Measurements from ENCODE around the gene ZHX3. TPM values are rescaled to one million over a fixed set of nuclear protein-coding genes. Genes with fewer than 3 reads are reported as not detected.

Gene ZHX3
- total RNA-seq, 4 donors from 2014 or later = 20.1 to 30.0 (median 25.9) TPM

DNA sequence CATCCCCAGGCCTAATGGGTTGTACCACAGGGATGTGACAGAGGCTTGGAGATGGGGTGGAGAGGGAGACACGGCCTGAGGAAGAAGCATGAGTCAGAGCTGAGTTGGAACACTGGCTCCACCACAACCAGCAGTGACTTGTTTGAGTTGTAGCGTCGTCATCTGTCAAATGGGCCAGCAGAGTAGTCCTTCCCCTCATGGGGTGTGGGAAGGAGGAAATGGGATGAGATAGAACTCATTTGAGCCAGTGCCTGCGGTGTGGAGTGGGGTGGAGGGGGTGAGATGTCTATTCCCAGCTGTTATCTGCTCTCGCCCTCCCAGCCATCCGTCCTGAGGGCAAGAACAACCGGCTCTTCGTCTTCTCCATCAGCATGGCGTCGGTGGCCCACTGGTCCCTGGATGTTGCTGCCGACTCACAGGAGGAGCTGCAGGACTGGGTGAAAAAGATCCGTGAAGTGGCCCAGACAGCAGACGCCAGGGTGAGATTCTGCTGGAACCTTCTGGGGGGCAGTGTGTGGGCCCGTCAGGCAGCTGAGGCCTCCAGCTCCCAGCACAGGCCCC, 147.7 kb downstream of the ZHX3 start:
- Histone ChIP-seq H3K36me3 (peaks cover 0 to 66% of the 10 kb centered on the region in 2 donors), H3K27ac (peak overlapping the region in 2 of 4 donors; percentile 68 to 78), H3K4me1 (peaks cover 27 to 32% of the 10 kb centered on the region in 2 donors), H3K4me3 (no peak overlapping the region), H3K27me3 (no peaks in the 10 kb centered on the region), H3K9me3 (no peaks in the 10 kb centered on the region)
- TF ChIP-seq POLR2A (IDR thresholded peaks at IDR 0.05) (no peak), CTCF (IDR thresholded peaks at IDR 0.05 in 4 of 5, conservative IDR thresholded peaks at IDR 0.05 in 1 of 5) (no peak)
- DNase-seq (no peak), ATAC-seq (no peak)
- in situ Hi-C loops (cut with MboI; ENCODE audit: low sequenced_read_pairs in 4 of 4) (loop anchor here (5.0 to 10.0 kb wide), 3 partner anchors 55 to 172 kb away; partner anchors contain the start of gene LPIN3 (in 2 of the 4)), intact Hi-C loops (cut with DNase I; ENCODE audit: low total_unique reads) (loop anchor here (5.0 kb wide), 1 partner anchor 33 kb away; the partner anchor contains the start of gene PLCG1)

GRCh38 chr20:41169162-41169690, 148.3 kb downstream of the ZHX3 start:
- H3K4me3 ChIP-seq = no peak overlapping the region
- no peaks in the 10 kb centered on the region for H3K9me3 ChIP-seq
- peak overlapping the region in 1 of 4 donors; percentile 78 for H3K27ac ChIP-seq
- H3K4me1 ChIP-seq = peaks cover 21 to 26% of the 10 kb centered on the region in 2 donors
- DNase-seq (peak in 1 of 2 donors; percentile 8), ATAC-seq (no peak)
- H3K36me3 ChIP-seq = peaks cover 0 to 67% of the 10 kb centered on the region in 2 donors
- TF ChIP-seq CTCF (IDR thresholded peaks at IDR 0.05 in 4 of 5, conservative IDR thresholded peaks at IDR 0.05 in 1 of 5) (no peak), POLR2A (IDR thresholded peaks at IDR 0.05) (no peak)
- no peaks in the 10 kb centered on the region for H3K27me3 ChIP-seq
- in situ Hi-C loops (cut with MboI; ENCODE audit: low sequenced_read_pairs in 4 of 4) = no loop called here
- intact Hi-C loops (cut with DNase I; ENCODE audit: low total_unique reads) = no loop called here

- Histone ChIP-seq H3K27me3 (no peaks in the 10 kb centered on the region), H3K4me3 (no peak overlapping the region), H3K9me3 (no peaks in the 10 kb centered on the region), H3K36me3 (peaks cover 0 to 67% of the 10 kb centered on the region in 2 donors), H3K27ac (peak overlapping the region in 1 of 4 donors; percentile 25), H3K4me1 (peaks cover 14 to 19% of the 10 kb centered on the region in 2 donors)
- in situ Hi-C loops (cut with MboI; ENCODE audit: low sequenced_read_pairs in 4 of 4) = no loop called here
- ATAC-seq (no peak), DNase-seq (peak in 1 of 2 donors; percentile 5)
- TF ChIP-seq CTCF (IDR thresholded peaks at IDR 0.05 in 4 of 5, conservative IDR thresholded peaks at IDR 0.05 in 1 of 5) (no peak), POLR2A (IDR thresholded peaks at IDR 0.05) (no peak)
- intact Hi-C loops (cut with DNase I; ENCODE audit: low total_unique reads) = no loop called here
Observed at GRCh38 chr20:41168281-41169161, 149.0 kb downstream of the ZHX3 start.

DNA sequence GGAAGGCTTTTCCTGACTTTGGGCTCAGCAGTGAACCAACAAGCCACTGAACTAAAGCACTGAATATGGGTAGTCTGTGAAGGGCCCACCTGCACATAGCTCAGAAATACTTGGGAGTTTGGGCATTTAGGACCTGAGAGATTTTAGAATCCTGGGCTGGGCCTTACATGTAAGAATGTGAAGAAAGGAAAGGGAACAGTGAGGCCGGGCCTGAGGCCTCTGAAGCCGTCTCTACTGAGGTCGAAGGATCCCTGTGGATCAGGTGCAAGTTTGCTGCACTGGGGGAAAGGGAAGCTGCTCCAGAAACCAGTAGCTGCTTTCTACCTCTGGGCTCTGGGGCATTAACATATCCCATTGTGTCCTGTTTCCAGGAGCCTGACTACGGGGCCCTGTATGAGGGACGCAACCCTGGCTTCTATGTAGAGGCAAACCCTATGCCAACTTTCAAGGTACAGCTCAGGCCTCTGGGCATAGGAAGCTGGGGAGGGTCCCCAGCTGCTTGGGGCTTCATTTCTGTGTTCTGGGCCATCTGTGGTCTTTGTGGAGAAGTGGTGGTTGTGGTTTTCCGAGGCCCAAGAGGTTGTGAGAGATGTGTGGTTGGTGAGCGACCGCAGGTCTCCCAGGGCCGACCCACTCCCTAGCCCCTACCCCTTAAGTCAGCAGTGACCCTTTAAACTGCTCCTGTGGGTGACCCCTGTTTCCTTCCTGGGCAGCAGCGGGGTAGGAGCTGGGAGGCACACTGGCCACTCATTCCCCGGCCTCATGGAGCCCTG, 149.9 kb downstream of the ZHX3 start:
- peaks cover 0 to 75% of the 10 kb centered on the region in 2 donors for H3K36me3 ChIP-seq
- H3K27me3 ChIP-seq = no peaks in the 10 kb centered on the region
- intact Hi-C loops (cut with DNase I; ENCODE audit: low total_unique reads) = no loop called here
- ATAC-seq = no peak
- H3K4me3 ChIP-seq = no peak overlapping the region
- peak overlapping the region in 1 of 4 donors; percentile 25 for H3K27ac ChIP-seq
- peak in 1 of 2 donors; percentile 7 for DNase-seq
- in situ Hi-C loops (cut with MboI; ENCODE audit: low sequenced_read_pairs in 4 of 4) = no loop called here
- TF ChIP-seq CTCF (IDR thresholded peaks at IDR 0.05 in 4 of 5, conservative IDR thresholded peaks at IDR 0.05 in 1 of 5) (no peak), POLR2A (IDR thresholded peaks at IDR 0.05) (no peak)
- no peaks in the 10 kb centered on the region for H3K9me3 ChIP-seq
- H3K4me1 ChIP-seq = peaks cover 5 to 10% of the 10 kb centered on the region in 2 donors
